ENCODE measurements around the gene KCNIP4.

Gene KCNIP4

DNA sequence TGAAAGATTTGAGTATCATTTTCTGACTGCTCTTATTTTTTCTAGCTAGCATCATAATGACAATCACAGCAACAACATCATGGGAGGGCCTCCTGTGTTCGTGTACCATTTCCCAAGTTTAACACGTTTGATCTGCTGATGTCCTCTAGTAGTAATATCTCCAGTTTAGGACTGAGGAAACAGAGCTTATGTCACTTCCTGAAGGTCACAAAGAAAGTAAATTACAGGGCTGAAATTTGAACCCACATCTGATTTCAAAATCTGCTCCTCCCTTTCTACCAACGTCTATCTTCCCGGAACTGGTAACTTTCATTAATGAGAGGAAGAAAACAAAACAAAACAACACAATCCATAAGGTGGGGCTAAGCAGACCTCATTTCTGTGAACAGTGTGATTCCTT, 945.6 kb downstream of the KCNIP4 start:
- peaks cover 14% of the 10 kb centered on the region; the same call in 1 of the 2 replicates for H3K4me1 ChIP-seq (ENCODE audit: insufficient read depth, low read length)
- no peaks in the 10 kb centered on the region for H3K9me3 ChIP-seq (ENCODE audit: insufficient read depth, low read depth, low read length)
- H3K27ac ChIP-seq (ENCODE audit: low read depth, low read length) = no peak overlapping the region
- H3K27me3 ChIP-seq (ENCODE audit: insufficient read depth, low read length) = no peaks in the 10 kb centered on the region
- H3K9ac ChIP-seq (ENCODE audit: low read depth, low read length) = no peak overlapping the region
- no peaks in the 10 kb centered on the region for H3K36me3 ChIP-seq (ENCODE audit: insufficient read depth, low read length)
- no peak overlapping the region for H3K4me3 ChIP-seq (ENCODE audit: low read length)
- WGBS = 100% methylated on average over 2 of the region's 4 CpGs

DNA sequence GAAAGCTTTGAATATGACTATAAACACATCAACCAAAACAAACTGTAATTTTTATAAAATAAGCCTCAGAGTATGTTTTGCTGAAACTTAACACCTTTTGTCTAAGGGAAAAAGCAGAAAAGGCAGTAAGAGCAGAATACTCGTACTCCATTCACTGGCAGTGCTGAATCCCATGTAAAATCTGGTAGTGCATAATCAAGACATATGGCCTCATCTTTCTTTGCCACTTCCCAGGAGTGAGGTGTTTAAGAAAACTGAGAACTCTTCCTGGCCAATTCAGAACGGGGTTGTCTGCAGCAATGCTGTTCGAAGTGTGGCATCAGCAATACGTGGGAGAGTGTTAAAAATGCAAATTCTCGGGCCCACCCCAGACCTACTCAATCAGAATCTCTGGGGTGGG, 946.3 kb downstream of the KCNIP4 start:
- WGBS = 91% methylated on average over 5 of the region's 5 CpGs
- Histone ChIP-seq H3K9ac (ENCODE audit: low read depth, low read length) (no peak overlapping the region), H3K27me3 (ENCODE audit: insufficient read depth, low read length) (no peaks in the 10 kb centered on the region), H3K9me3 (ENCODE audit: insufficient read depth, low read depth, low read length) (no peaks in the 10 kb centered on the region), H3K4me1 (ENCODE audit: insufficient read depth, low read length) (peaks cover 14% of the 10 kb centered on the region; the same call in 1 of the 2 replicates), H3K4me3 (ENCODE audit: low read length) (no peak overlapping the region), H3K27ac (ENCODE audit: low read depth, low read length) (no peak overlapping the region), H3K36me3 (ENCODE audit: insufficient read depth, low read length) (no peaks in the 10 kb centered on the region)

DNA sequence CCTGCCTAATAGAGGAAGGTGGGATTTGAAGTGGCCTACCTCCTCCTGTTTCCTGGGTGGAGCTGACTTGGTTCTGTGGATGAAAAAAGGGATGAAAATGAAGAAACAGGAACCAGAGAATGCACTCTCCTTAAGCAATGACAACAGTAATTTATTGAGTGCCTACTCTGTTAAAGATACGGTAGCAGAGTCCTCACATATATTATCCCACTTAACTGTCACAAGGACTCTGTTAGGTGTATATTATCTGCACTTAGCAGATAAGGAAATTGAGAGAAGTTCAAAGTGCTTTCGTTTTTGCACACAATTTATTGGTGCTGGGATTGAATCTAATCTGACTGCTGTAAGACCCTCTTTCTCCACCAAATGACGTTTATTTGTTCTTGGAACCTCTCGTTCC, 947.1 kb downstream of the KCNIP4 start:
- Histone ChIP-seq H3K9me3 (ENCODE audit: insufficient read depth, low read depth, low read length) (no peaks in the 10 kb centered on the region), H3K9ac (ENCODE audit: low read depth, low read length) (no peak overlapping the region), H3K36me3 (ENCODE audit: insufficient read depth, low read length) (no peaks in the 10 kb centered on the region), H3K27ac (ENCODE audit: low read depth, low read length) (no peak overlapping the region), H3K4me3 (ENCODE audit: low read length) (no peak overlapping the region), H3K27me3 (ENCODE audit: insufficient read depth, low read length) (no peaks in the 10 kb centered on the region), H3K4me1 (ENCODE audit: insufficient read depth, low read length) (peaks cover 14% of the 10 kb centered on the region; the same call in 1 of the 2 replicates)
- 88% methylated on average over 3 of the region's 4 CpGs for WGBS

DNA sequence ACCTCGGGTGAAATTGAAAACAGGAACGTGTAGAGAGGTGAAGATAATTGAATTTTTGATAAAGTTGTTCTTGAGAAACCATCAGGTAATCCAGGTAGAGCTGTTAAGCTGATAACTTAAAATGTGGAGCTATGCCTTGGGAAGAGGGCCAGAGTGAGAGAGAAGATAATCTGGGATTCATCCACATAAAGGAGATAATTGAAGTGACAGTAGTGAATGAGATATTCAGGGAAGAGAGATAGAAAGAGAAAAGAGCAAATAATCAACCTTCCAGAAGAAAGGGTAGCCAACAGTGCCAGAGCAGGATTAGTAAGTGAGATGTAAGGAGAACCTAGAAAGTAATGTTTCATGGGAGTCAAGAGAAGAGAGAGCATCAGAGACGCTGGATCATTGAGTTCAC, 950.7 kb downstream of the KCNIP4 start:
- H3K36me3 ChIP-seq (ENCODE audit: insufficient read depth, low read length) = no peaks in the 10 kb centered on the region
- no peak overlapping the region for H3K9ac ChIP-seq (ENCODE audit: low read depth, low read length)
- no peak overlapping the region for H3K4me3 ChIP-seq (ENCODE audit: low read length)
- peaks cover 8% of the 10 kb centered on the region; the same call in 1 of the 2 replicates for H3K9me3 ChIP-seq (ENCODE audit: insufficient read depth, low read depth, low read length)
- 90% methylated on average over 3 of the region's 3 CpGs for WGBS
- no peak overlapping the region for H3K27ac ChIP-seq (ENCODE audit: low read depth, low read length)
- H3K27me3 ChIP-seq (ENCODE audit: insufficient read depth, low read length) = no peaks in the 10 kb centered on the region
- H3K4me1 ChIP-seq (ENCODE audit: insufficient read depth, low read length) = peaks cover 14% of the 10 kb centered on the region; the same call in 1 of the 2 replicates

DNA sequence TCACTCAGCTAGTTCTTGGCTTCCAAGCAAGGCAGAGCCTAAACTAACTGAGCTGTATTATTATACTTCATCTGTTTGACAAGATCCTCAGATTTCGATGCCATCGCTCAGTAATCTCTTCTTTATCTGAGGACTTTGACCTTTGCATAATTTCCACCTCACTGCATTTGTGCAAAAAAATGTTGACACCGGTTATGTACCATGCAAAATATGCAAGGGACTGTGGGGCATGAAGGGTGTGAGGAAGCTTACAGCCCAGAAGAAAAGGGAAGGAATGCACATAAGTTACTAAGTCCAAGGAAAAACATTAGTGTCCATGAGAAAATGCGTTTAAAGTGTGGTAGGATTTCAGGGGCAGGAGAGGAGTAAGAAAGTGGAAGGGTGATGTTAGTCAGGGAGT, 953.0 kb downstream of the KCNIP4 start:
- no peaks in the 10 kb centered on the region for H3K27me3 ChIP-seq (ENCODE audit: insufficient read depth, low read length)
- H3K27ac ChIP-seq (ENCODE audit: low read depth, low read length) = no peak overlapping the region
- no peaks in the 10 kb centered on the region for H3K36me3 ChIP-seq (ENCODE audit: insufficient read depth, low read length)
- H3K9ac ChIP-seq (ENCODE audit: low read depth, low read length) = no peak overlapping the region
- peaks cover 8% of the 10 kb centered on the region; the same call in 1 of the 2 replicates for H3K9me3 ChIP-seq (ENCODE audit: insufficient read depth, low read depth, low read length)
- H3K4me1 ChIP-seq (ENCODE audit: insufficient read depth, low read length) = no peaks in the 10 kb centered on the region
- no peak overlapping the region for H3K4me3 ChIP-seq (ENCODE audit: low read length)
- 80% methylated on average over 4 of the region's 4 CpGs for WGBS

DNA sequence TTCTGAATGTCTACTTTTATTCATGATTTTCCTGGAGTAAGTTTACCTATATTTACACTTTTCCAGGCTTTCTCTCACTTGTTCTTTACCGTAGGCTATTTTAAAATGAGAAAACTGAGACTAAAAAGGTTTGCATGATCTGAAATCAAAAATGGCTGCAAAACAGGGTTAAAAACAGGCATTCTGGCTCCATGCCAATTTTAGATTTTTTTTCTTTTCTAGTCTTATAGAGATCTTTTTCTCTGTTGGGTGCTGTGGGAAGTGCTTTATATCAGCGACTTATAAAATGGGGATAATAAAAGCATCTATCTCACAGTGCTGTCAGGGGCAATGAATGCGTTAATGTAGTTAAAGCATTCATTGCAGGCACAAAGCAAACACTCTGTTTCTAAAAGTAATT, 953.6 kb downstream of the KCNIP4 start:
- no peak overlapping the region for H3K4me3 ChIP-seq (ENCODE audit: low read length)
- WGBS = 98% methylated on average over 3 of the region's 3 CpGs
- H3K4me1 ChIP-seq (ENCODE audit: insufficient read depth, low read length) = no peaks in the 10 kb centered on the region
- no peak overlapping the region for H3K9ac ChIP-seq (ENCODE audit: low read depth, low read length)
- peaks cover 8% of the 10 kb centered on the region; the same call in 1 of the 2 replicates for H3K9me3 ChIP-seq (ENCODE audit: insufficient read depth, low read depth, low read length)
- no peaks in the 10 kb centered on the region for H3K36me3 ChIP-seq (ENCODE audit: insufficient read depth, low read length)
- no peaks in the 10 kb centered on the region for H3K27me3 ChIP-seq (ENCODE audit: insufficient read depth, low read length)
- H3K27ac ChIP-seq (ENCODE audit: low read depth, low read length) = no peak overlapping the region

DNA sequence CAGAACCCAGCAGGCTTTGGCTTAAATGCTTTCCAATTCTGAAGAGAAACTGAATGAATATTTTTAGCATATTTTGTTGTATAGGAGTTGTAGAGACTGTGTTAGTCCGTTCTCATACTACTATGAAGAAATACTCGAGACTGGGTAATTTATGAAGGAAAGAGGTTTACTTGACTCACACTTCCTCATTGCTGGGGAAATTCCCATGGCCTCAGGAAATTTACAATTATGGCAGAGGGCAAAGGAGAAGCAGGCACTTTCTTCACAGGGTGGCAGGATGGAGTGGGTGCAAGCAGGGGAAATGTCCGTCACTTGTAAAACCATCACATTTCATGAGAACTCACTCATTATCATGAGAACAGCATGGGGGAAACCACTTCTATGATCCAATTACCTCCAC, 956.6 kb downstream of the KCNIP4 start:
- Histone ChIP-seq H3K9ac (ENCODE audit: low read depth, low read length) (no peak overlapping the region), H3K27ac (ENCODE audit: low read depth, low read length) (no peak overlapping the region)
- 97% methylated on average over 3 of the region's 3 CpGs for WGBS

DNA sequence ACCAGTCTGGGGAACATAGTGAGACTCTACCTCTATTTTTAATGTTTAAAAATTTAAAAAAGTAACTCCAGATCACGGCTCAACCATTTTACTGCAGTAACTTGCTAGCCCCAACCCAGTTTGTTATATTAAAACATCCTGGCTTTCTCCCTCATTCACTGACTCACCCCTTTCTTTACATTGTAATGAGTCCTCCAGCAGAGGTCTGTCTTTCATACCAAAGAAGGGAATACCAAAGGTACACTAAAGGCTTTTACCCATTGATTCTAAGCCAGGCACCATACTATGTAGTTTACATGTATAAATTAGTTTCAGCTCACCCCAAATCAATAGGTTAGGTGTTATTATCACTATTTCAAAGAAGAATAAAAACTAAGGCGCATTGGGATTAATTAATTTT, 961.4 kb downstream of the KCNIP4 start:
- Histone ChIP-seq H3K4me1 (ENCODE audit: insufficient read depth, low read length) (peaks cover 13% of the 10 kb centered on the region), H3K36me3 (ENCODE audit: insufficient read depth, low read length) (no peaks in the 10 kb centered on the region), H3K4me3 (ENCODE audit: low read length) (no peak overlapping the region), H3K27ac (ENCODE audit: low read depth, low read length) (peak overlapping the region; percentile 1; the same call in 1 of the 2 replicates), H3K9ac (ENCODE audit: low read depth, low read length) (no peak overlapping the region), H3K27me3 (ENCODE audit: insufficient read depth, low read length) (peaks cover 32% of the 10 kb centered on the region), H3K9me3 (ENCODE audit: insufficient read depth, low read depth, low read length) (no peaks in the 10 kb centered on the region)
- 88% methylated on average over 2 of the region's 2 CpGs for WGBS

More for the DNA sequence above, 956.6 kb downstream of the KCNIP4 start:
- Histone ChIP-seq H3K4me3 (ENCODE audit: low read length) (no peak overlapping the region), H3K27me3 (ENCODE audit: insufficient read depth, low read length) (no peaks in the 10 kb centered on the region), H3K36me3 (ENCODE audit: insufficient read depth, low read length) (no peaks in the 10 kb centered on the region), H3K4me1 (ENCODE audit: insufficient read depth, low read length) (peaks cover 1% of the 10 kb centered on the region), H3K9me3 (ENCODE audit: insufficient read depth, low read depth, low read length) (peaks cover 8% of the 10 kb centered on the region; the same call in 1 of the 2 replicates)

DNA sequence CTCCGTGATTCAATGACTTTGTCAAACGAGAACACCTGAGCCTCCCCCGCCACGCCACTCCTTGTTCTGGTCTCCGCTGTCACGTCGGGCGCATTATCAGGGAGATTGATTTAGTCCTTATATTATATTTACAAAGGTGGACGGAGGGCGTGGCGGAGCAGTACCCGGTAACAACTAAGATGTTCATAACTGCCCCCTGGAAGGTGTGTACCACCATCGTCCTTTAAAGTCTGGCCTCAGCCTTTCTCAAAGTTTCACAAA, 964.1 kb downstream of the KCNIP4 start:
- H3K4me3 ChIP-seq (ENCODE audit: low read length) = peak overlapping the region; percentile 48
- H3K4me1 ChIP-seq (ENCODE audit: insufficient read depth, low read length) = peaks cover 13% of the 10 kb centered on the region
- H3K9me3 ChIP-seq (ENCODE audit: insufficient read depth, low read depth, low read length) = no peaks in the 10 kb centered on the region
- WGBS = 87% methylated on average over 11 of the region's 13 CpGs
- peaks cover 32% of the 10 kb centered on the region for H3K27me3 ChIP-seq (ENCODE audit: insufficient read depth, low read length)
- no peak overlapping the region for H3K27ac ChIP-seq (ENCODE audit: low read depth, low read length)
- H3K36me3 ChIP-seq (ENCODE audit: insufficient read depth, low read length) = no peaks in the 10 kb centered on the region
- H3K9ac ChIP-seq (ENCODE audit: low read depth, low read length) = 0 out of 2 replicates have a peak overlapping the region, but pooled peaks have one; percentile 2

DNA sequence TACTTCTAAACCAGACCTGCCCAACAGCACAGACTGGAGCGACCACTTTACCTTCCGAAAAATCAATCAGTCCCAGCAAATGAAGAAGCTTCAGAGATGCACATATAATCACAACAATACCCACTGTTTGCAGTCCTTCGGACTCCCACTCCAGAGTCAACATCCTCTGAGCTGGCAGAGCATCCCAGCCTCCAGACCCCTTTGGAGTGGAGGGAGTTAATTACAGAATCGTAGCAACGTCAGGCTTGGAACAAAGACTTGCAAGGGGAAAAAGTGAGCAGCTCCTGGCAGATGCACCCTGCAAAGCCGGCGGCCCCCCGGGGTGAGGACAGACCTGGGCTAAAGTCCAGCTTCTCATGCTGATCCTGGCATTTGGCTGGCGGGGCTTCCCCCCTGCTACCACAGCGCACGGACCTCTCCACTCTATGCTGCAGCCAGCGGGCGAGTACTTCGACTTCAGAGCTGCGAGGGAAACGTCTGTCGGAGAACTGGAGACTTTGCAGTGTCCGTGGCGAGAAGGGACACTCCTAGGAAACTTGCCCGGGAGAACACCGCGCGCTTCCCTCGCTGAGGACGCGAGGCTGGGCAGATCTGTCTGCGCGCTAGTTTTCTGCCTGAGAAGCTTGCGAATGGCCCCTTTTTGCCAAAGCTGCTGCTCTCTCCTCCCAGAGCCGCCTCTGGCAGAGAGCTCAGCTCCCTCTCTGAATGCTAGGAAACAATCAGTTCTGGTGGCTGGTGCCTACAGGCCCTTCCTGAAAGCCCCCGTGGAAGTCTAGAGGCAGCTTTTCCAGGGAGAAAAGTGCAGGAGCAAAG, 964.6 kb downstream of the KCNIP4 start:
- 11% methylated on average over 31 of the region's 31 CpGs for WGBS
- Histone ChIP-seq H3K9ac (ENCODE audit: low read depth, low read length) (peak overlapping the region; percentile 2), H3K27ac (ENCODE audit: low read depth, low read length) (no peak overlapping the region), H3K4me3 (ENCODE audit: low read length) (peak overlapping the region; percentile 48), H3K9me3 (ENCODE audit: insufficient read depth, low read depth, low read length) (no peaks in the 10 kb centered on the region), H3K4me1 (ENCODE audit: insufficient read depth, low read length) (peaks cover 13% of the 10 kb centered on the region), H3K36me3 (ENCODE audit: insufficient read depth, low read length) (no peaks in the 10 kb centered on the region), H3K27me3 (ENCODE audit: insufficient read depth, low read length) (peaks cover 32% of the 10 kb centered on the region)

DNA sequence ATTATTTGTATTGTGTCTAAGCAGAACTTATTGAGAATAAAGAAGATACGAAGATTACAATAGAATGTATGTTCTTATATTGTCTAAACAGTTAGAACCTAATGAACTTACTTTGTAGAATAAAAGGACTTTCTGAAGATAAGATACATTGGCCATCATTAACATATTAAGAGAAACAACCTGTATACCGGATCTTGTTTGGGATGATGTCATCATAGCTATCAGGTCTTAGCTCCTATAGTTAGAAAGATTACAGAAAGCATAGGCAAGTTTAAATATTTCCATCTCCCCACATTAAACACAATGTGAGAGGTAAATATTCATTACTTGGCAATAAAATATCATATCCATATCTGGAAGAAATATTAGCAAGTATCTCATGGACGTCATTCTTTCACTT, 966.0 kb downstream of the KCNIP4 start:
- Histone ChIP-seq H3K4me1 (ENCODE audit: insufficient read depth, low read length) (peaks cover 13% of the 10 kb centered on the region), H3K36me3 (ENCODE audit: insufficient read depth, low read length) (no peaks in the 10 kb centered on the region), H3K9ac (ENCODE audit: low read depth, low read length) (no peak overlapping the region), H3K27ac (ENCODE audit: low read depth, low read length) (no peak overlapping the region), H3K9me3 (ENCODE audit: insufficient read depth, low read depth, low read length) (no peaks in the 10 kb centered on the region), H3K4me3 (ENCODE audit: low read length) (no peak overlapping the region), H3K27me3 (ENCODE audit: insufficient read depth, low read length) (peaks cover 32% of the 10 kb centered on the region)
- WGBS = no CpG with 5 or more reads among the region's 3 CpGs

Data from HUES64 (cell line).